Cardiac muscle cell (in vitro differentiated cells and primary cell): ENCODE results near the gene DLGAP1. TPM values are rescaled to one million over a fixed set of nuclear protein-coding genes. Genes with fewer than 3 reads are reported as not detected.

Experiments used
- DNase-seq, 2 donors: peaks; one replicate each; pipeline versions ENCODE4 v3.0.0 to v3.0.0-alpha.2; 2010 to 2017; ENCODE audit warnings: low read depth in 1 of 2, low spot score in 1 of 2
- H3K27ac ChIP-seq: fragments of 200-600 bp; sonication (generic); 2 replicates; pipeline ENCODE4 v1.5.1; 2016
- H3K27me3 ChIP-seq: fragments of 200-600 bp; sonication (generic); 2 replicates; pipeline ENCODE4 v1.6.0; 2016; ENCODE audit warnings: control low read depth
- H3K36me3 ChIP-seq: fragments of 200-600 bp; sonication (generic); 2 replicates; pipeline ENCODE4 v1.5.1; 2016; ENCODE audit warnings: control low read depth
- H3K4me1 ChIP-seq: fragments of 200-600 bp; sonication (generic); 2 replicates; pipeline ENCODE4 v1.8.1; 2017; ENCODE audit warnings: low read depth, mild to moderate bottlenecking, mixed run types
- H3K4me3 ChIP-seq: fragments of 200-600 bp; sonication (generic); 2 replicates; pipeline ENCODE4 v1.5.1; 2016; ENCODE audit warnings: mild to moderate bottlenecking
- H3K9me3 ChIP-seq: fragments of 200-600 bp; sonication (generic); 2 replicates; pipeline ENCODE4 v1.5.1; 2017; ENCODE audit warnings: low read depth, mild to moderate bottlenecking, control low read depth
- CTCF ChIP-seq: IDR thresholded peaks from 2 replicates; pipeline ENCODE4 v1.5.1; 2012; ENCODE audit warnings: low read depth, mild to moderate bottlenecking, low read length
- polyA plus RNA-seq: library from polyadenylated mRNA; unstranded; fragments of >200 nt; fragmentation: Nextera tagmentation; extraction: Ambion mirVana; gene quantifications from 2 replicates; pipeline ENCODE4 v1.2.1, GENCODE V29; 2016
- total RNA-seq: library from RNA; depleted of rRNA; stranded (reverse); fragments of >200 nt; gene quantifications from 2 replicates; pipeline ENCODE4 v1.2.3, GENCODE V29; 2016

The DLGAP1 gene
- total and polyA plus RNA-seq, 2 experiments from 2014 or later = 2.5 to 7.9 TPM

GRCh38 chr18:3624935-3625741 lies 830.0 kb downstream of the DLGAP1 start:
- H3K4me3 ChIP-seq = no peak overlapping the region
- no peak for TF ChIP-seq CTCF
- H3K36me3 ChIP-seq = no peaks in the 10 kb centered on the region
- H3K9me3 ChIP-seq = no peaks in the 10 kb centered on the region
- peak overlapping the region; percentile 96 for H3K27ac ChIP-seq
- peak; percentile 7 to 95 for DNase-seq
- no peaks in the 10 kb centered on the region for H3K27me3 ChIP-seq
- peaks cover 28% of the 10 kb centered on the region for H3K4me1 ChIP-seq

GRCh38 chr18:3624546-3624934 lies 830.6 kb downstream of the DLGAP1 start:
- Histone ChIP-seq H3K36me3 (no peaks in the 10 kb centered on the region), H3K27ac (peak overlapping the region; percentile 96), H3K9me3 (no peaks in the 10 kb centered on the region), H3K27me3 (no peaks in the 10 kb centered on the region), H3K4me1 (peaks cover 28% of the 10 kb centered on the region), H3K4me3 (no peak overlapping the region)
- no peak for TF ChIP-seq CTCF
- DNase-seq = no peak

- Histone ChIP-seq H3K36me3 (no peaks in the 10 kb centered on the region), H3K27me3 (no peaks in the 10 kb centered on the region), H3K9me3 (no peaks in the 10 kb centered on the region), H3K27ac (peak overlapping the region; percentile 96), H3K4me1 (peaks cover 28% of the 10 kb centered on the region), H3K4me3 (no peak overlapping the region)
- peak; percentile 70 to 97 for DNase-seq
- TF ChIP-seq CTCF = no peak
Observed at GRCh38 chr18:3623769-3624545, 831.1 kb downstream of the DLGAP1 start.

GRCh38 chr18:3620146-3621119 lies 834.7 kb downstream of the DLGAP1 start:
- peaks cover 40% of the 10 kb centered on the region for H3K4me1 ChIP-seq
- H3K4me3 ChIP-seq = no peak overlapping the region
- no peaks in the 10 kb centered on the region for H3K9me3 ChIP-seq
- no peaks in the 10 kb centered on the region for H3K36me3 ChIP-seq
- H3K27me3 ChIP-seq = no peaks in the 10 kb centered on the region
- DNase-seq = no peak
- no peak overlapping the region for H3K27ac ChIP-seq
- no peak for TF ChIP-seq CTCF

GRCh38 chr18:3619746-3620145 lies 835.4 kb downstream of the DLGAP1 start:
- DNase-seq = no peak

More at GRCh38 chr18:3619746-3620145, 835.4 kb downstream of the DLGAP1 start:
- Histone ChIP-seq H3K4me1 (peaks cover 38% of the 10 kb centered on the region), H3K27me3 (no peaks in the 10 kb centered on the region), H3K36me3 (no peaks in the 10 kb centered on the region), H3K4me3 (no peak overlapping the region), H3K9me3 (no peaks in the 10 kb centered on the region), H3K27ac (no peak overlapping the region)
- TF ChIP-seq CTCF = no peak
